GM18951 (cell line): ENCODE results near the gene BCAS3.

Experiments used
- POLR2A ChIP-seq: IDR thresholded peaks from 4 replicates; pipeline ENCODE4 v1.6.1; 2011; ENCODE audit warnings: mild to moderate bottlenecking; ENCODE audit not compliant: insufficient read length, insufficient read depth; ENCODE audit errors: extremely low read depth
- in situ Hi-C: fragments of 300-500 bp; cut with MboI; formaldehyde crosslinking; loops from one replicate; pipeline ENCODE4 v1.12.0; 2022; ENCODE audit warnings: low sequenced_read_pairs, mixed read lengths, inconsistent platforms; ENCODE audit not compliant: unreplicated experiment

The BCAS3 gene

GRCh38 chr17:60677308-60678117 is at the start of gene BCAS3:
Gene BCAS3, plus strand, starts transcription at chr17:60677851.
- in situ Hi-C loops, result no loop called here
- peak; percentile 79 for TF ChIP-seq POLR2A

- in situ Hi-C loops, result loop anchor here (25.0 kb wide), 1 partner anchor 491 kb away; the partner anchor contains the start of gene CA4
Observed at GRCh38 chr17:60628252-60628889, 49.3 kb upstream of the BCAS3 start.

GRCh38 chr17:60629120-60629519 is 48.5 kb upstream of the BCAS3 start:
- in situ Hi-C loops, result loop anchor here (25.0 kb wide), 1 partner anchor 492 kb away; the partner anchor contains the start of gene CA4
- no peak for TF ChIP-seq POLR2A

More at GRCh38 chr17:60628252-60628889, 49.3 kb upstream of the BCAS3 start:
- no peak for TF ChIP-seq POLR2A

- in situ Hi-C loops, result loop anchor here (25.0 kb wide), 1 partner anchor 493 kb away; the partner anchor contains the start of gene CA4
- TF ChIP-seq POLR2A, result no peak
Observed at GRCh38 chr17:60630352-60630751, 47.3 kb upstream of the BCAS3 start.

GRCh38 chr17:60631119-60631518 is 46.5 kb upstream of the BCAS3 start:
- in situ Hi-C loops, result loop anchor here (25.0 kb wide), 1 partner anchor 494 kb away; the partner anchor contains the start of gene CA4
- TF ChIP-seq POLR2A, result no peak

GRCh38 chr17:60637683-60638082 is 40.0 kb upstream of the BCAS3 start:
- in situ Hi-C loops, result loop anchor here (25.0 kb wide), 1 partner anchor 500 kb away; the partner anchor contains the start of gene CA4
- TF ChIP-seq POLR2A, result no peak

- in situ Hi-C loops, result loop anchor here (25.0 kb wide), 1 partner anchor 502 kb away; the partner anchor contains the start of gene CA4
- no peak for TF ChIP-seq POLR2A
Observed at GRCh38 chr17:60639019-60639330, 38.7 kb upstream of the BCAS3 start.

GRCh38 chr17:60640503-60640902 is 37.1 kb upstream of the BCAS3 start:
- TF ChIP-seq POLR2A, result no peak
- in situ Hi-C loops, result loop anchor here (10.0 to 25.0 kb wide), 2 partner anchors 216 to 503 kb away; partner anchors contain the start of genes CA4 and CHCT1

- TF ChIP-seq POLR2A, result no peak
- in situ Hi-C loops, result loop anchor here (10.0 to 25.0 kb wide), 2 partner anchors 216 to 504 kb away; partner anchors contain the start of genes CA4 and CHCT1
Observed at GRCh38 chr17:60641126-60641525, 36.5 kb upstream of the BCAS3 start.

- in situ Hi-C loops, result loop anchor here (10.0 to 25.0 kb wide), 2 partner anchors 217 to 505 kb away; partner anchors contain the start of genes CA4 and CHCT1
- TF ChIP-seq POLR2A, result no peak
Observed at GRCh38 chr17:60641810-60642220, 35.8 kb upstream of the BCAS3 start.

- no peak for TF ChIP-seq POLR2A
Observed at GRCh38 chr17:60645918-60646523, 31.6 kb upstream of the BCAS3 start.

GRCh38 chr17:60646701-60647100 is 30.9 kb upstream of the BCAS3 start:
- no peak for TF ChIP-seq POLR2A
- in situ Hi-C loops, result loop anchor here (10.0 to 25.0 kb wide), 2 partner anchors 222 to 509 kb away; partner anchors contain the start of genes CA4 and CHCT1

More at GRCh38 chr17:60645918-60646523, 31.6 kb upstream of the BCAS3 start:
- in situ Hi-C loops, result loop anchor here (10.0 to 25.0 kb wide), 2 partner anchors 221 to 509 kb away; partner anchors contain the start of genes CA4 and CHCT1
